CD14-positive monocyte (primary cell): ENCODE results near the gene AIF1. TPM values are rescaled to one million over a fixed set of nuclear protein-coding genes. Genes with fewer than 3 reads are reported as not detected.

ENCODE experiments used
- DNase-seq, 3 donors: peaks; one replicate each; pipeline ENCODE4 v3.0.0-alpha.2; 2011 to 2022
- H2AFZ ChIP-seq: 2 replicates; pipeline ENCODE4 v1.6.0; 2012; ENCODE audit warnings: mild to moderate bottlenecking, low read depth, low read length, inconsistent platforms; ENCODE audit not compliant: insufficient read depth, poor library complexity, severe bottlenecking
- H3K27ac ChIP-seq, 2 donors: 1 replicate in 1 of 2; 2 replicates in 1 of 2; pipeline ENCODE4 v1.5.1; 2012 to 2013; ENCODE audit warnings: low read length in 2 of 2, control low read depth in 1 of 2, inconsistent platforms in 1 of 2, low read depth in 1 of 2, mild to moderate bottlenecking in 1 of 2
- H3K27me3 ChIP-seq, 2 donors: one replicate each; pipeline versions ENCODE4 v1.6.0 to v1.6.1; 2011 to 2013; ENCODE audit warnings: low read length in 2 of 2; ENCODE audit not compliant: control insufficient read depth in 2 of 2, insufficient read depth in 2 of 2
- H3K36me3 ChIP-seq, 2 donors: replicated peaks in 1 of 2; 1 replicate in 1 of 2; 2 replicates in 1 of 2; pipeline versions ENCODE4 v1.5.1 to v1.6.1; 2012 to 2013; ENCODE audit warnings: low read length in 2 of 2, control low read depth in 1 of 2, inconsistent platforms in 1 of 2, mild to moderate bottlenecking in 1 of 2; ENCODE audit not compliant: insufficient read depth in 2 of 2, control insufficient read depth in 1 of 2
- H3K4me1 ChIP-seq, 2 donors: 1 replicate in 1 of 2; 2 replicates in 1 of 2; pipeline versions ENCODE4 v1.5.1 to v1.6.1; 2012 to 2013; ENCODE audit warnings: low read length in 2 of 2, control low read depth in 1 of 2, inconsistent platforms in 1 of 2, mild to moderate bottlenecking in 1 of 2, moderate library complexity in 1 of 2; ENCODE audit not compliant: insufficient read depth in 2 of 2, control insufficient read depth in 1 of 2
- H3K4me2 ChIP-seq: replicated peaks from 2 replicates; pipeline ENCODE3; 2012; ENCODE audit warnings: low read length, moderate library complexity, mild to moderate bottlenecking; ENCODE audit not compliant: poor library complexity, severe bottlenecking; ENCODE audit errors: extremely low read depth
- H3K4me3 ChIP-seq, 3 experiments: fragments of 200-600 bp in 1 of 3; sonication (generic) in 1 of 3; replicated peaks in 1 of 3; 1 replicate in 2 of 3; 2 replicates in 1 of 3; pipeline ENCODE4 v1.5.1; 2011 to 2013; ENCODE audit warnings: low read length in 3 of 3, mild to moderate bottlenecking in 3 of 3, control low read depth in 2 of 3, low read depth in 2 of 3, inconsistent platforms in 1 of 3, moderate library complexity in 1 of 3
- H3K79me2 ChIP-seq: 2 replicates; pipeline ENCODE4 v1.6.0; 2012; ENCODE audit warnings: mild to moderate bottlenecking, control low read depth, inconsistent platforms, low read length, moderate library complexity; ENCODE audit not compliant: insufficient read depth
- H3K9ac ChIP-seq: 2 replicates; pipeline ENCODE4 v1.6.0; 2017; ENCODE audit warnings: low read length, mild to moderate bottlenecking; ENCODE audit not compliant: insufficient read depth, poor library complexity, severe bottlenecking
- H3K9me3 ChIP-seq, 2 donors: replicated peaks in 1 of 2; 1 replicate in 1 of 2; 2 replicates in 1 of 2; pipeline versions ENCODE4 v1.5.1 to v1.6.1; 2012 to 2013; ENCODE audit warnings: low read length in 2 of 2, control low read depth in 1 of 2; ENCODE audit not compliant: control insufficient read depth in 1 of 2, insufficient read depth in 1 of 2
- H4K20me1 ChIP-seq: 2 replicates; pipeline ENCODE4 v1.6.0; 2012; ENCODE audit warnings: mild to moderate bottlenecking, low read length, control low read depth, moderate library complexity; ENCODE audit not compliant: insufficient read depth
- H3K27ac Mint-ChIP-seq, 7 donors: one replicate each; pipeline ENCODE4 v1.8.0; 2020; ENCODE audit warnings: mild to moderate bottlenecking in 7 of 7, mixed read lengths in 7 of 7, moderate library complexity in 6 of 7, inconsistent platforms in 2 of 7
- H3K27me3 Mint-ChIP-seq, 3 donors: one replicate each; pipeline ENCODE4 v1.8.0; 2021 to 2022; ENCODE audit warnings: low read depth in 3 of 3, mild to moderate bottlenecking in 3 of 3, mixed read lengths in 3 of 3, moderate library complexity in 3 of 3, inconsistent platforms in 1 of 3
- H3K36me3 Mint-ChIP-seq, 2 donors: one replicate each; pipeline ENCODE4 v1.8.0; 2020; ENCODE audit warnings: mixed read lengths in 2 of 2, inconsistent platforms in 1 of 2, mild to moderate bottlenecking in 1 of 2
- H3K4me1 Mint-ChIP-seq: one replicate; pipeline ENCODE4 v1.8.0; 2020; ENCODE audit warnings: mild to moderate bottlenecking, mixed read lengths
- H3K4me3 Mint-ChIP-seq, 2 donors: one replicate each; pipeline ENCODE4 v1.8.0; 2020; ENCODE audit warnings: mild to moderate bottlenecking in 2 of 2, mixed read lengths in 2 of 2, moderate library complexity in 1 of 2
- H3K9me3 Mint-ChIP-seq, 7 donors: one replicate each; pipeline ENCODE4 v1.8.0; 2020 to 2022; ENCODE audit warnings: mixed read lengths in 7 of 7, mild to moderate bottlenecking in 6 of 7, moderate library complexity in 6 of 7, inconsistent platforms in 2 of 7
- CTCF ChIP-seq: fragments of 200-600 bp; IDR thresholded peaks from one replicate; pipeline ENCODE4 v1.8.0; 2022; ENCODE audit warnings: antibody characterized with exemption, mild to moderate bottlenecking
- WGBS: methylation state at CpG from one replicate; pipeline ENCODE4 v1.1.5; 2013; ENCODE audit warnings: missing lambda C conversion rate; ENCODE audit not compliant: insufficient coverage; 5-methylcytosine and 5-hydroxymethylcytosine counted together
- intact Hi-C, 2 donors: fragments of 100-400 bp; cut with micrococcal nuclease; formaldehyde crosslinking; loops; one replicate each; pipeline versions ENCODE4 v1.15.0 to v1.15.1; 2023
- polyA plus RNA-seq, 3 donors: library from polyadenylated mRNA; depleted of rRNA in 1 of 3; unstranded in 2 of 3; stranded (reverse) in 1 of 3; fragments of 300-500 nt in 2 of 3; fragments of >200 nt in 1 of 3; fragmentation: Illumina TruSeq in 2 of 3; gene quantifications; 1 replicate in 2 of 3; 2 replicates in 1 of 3; pipeline ENCODE4 v1.2.3, GENCODE V29; 2012 to 2021

The AIF1 gene
- polyA plus RNA-seq, 3 donors, result 952 to 2,310 (median 2,275) TPM

DNA sequence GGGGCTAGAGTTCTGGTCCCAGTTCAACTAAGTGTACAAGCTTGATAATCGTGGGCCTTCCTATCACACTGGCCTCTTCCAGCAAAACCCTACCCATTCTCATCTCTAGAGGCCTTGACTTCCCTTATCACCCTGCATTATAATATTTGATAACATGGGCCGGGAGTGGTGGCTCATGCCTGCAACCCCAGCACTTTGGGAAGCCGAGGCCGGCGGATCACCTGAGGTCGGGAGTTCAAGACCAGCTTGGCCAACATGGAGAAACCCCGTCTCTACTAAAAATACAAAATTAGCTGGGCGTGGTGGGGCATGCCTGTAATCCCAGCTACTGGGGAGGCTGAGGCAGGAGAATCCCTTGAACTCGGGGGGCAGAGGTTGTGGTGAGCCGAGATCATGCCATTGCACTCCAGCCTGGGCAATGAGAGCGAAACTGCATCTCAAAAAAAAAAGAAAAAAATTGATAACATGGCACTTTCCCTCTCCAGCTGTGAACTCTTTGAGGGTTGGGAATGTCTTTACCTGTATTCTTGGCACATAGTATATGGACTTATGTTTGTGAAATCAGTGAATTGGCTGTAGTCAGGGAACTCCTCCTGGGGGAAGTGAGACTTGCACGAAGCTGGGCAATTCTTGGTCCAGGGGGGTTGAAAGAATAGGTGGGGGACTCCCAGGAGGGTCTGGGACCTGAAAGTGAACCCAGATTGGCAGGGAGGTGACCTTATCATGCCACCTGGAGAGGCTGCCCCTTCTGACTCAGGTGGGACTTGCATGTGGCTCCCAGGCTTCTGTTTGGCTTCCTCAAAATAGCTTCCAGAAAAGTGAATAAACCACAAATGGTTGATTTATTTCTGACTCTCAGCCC lies 46.5 kb downstream of the AIF1 start:
- Histone ChIP-seq H3K9ac (peak overlapping the region; percentile 77), H3K4me3 (peak overlapping the region in 1 of 3 experiments; percentile 89), H4K20me1 (peaks cover 26% of the 10 kb centered on the region), H3K4me1 (peaks cover 61 to 87% of the 10 kb centered on the region in 2 donors), H3K36me3 (peaks cover 15 to 42% of the 10 kb centered on the region in 2 donors), H3K9me3 (no peaks in the 10 kb centered on the region), H3K27me3 (no peaks in the 10 kb centered on the region), H3K4me2 (peak overlapping the region; percentile 87), H2AFZ (peak overlapping the region; percentile 78), H3K79me2 (peaks cover 79% of the 10 kb centered on the region), H3K27ac (peak overlapping the region; percentile 52 to 80)
- Mint-ChIP-seq H3K9me3 (peaks cover 0 to 2% (median 0%) of the 10 kb centered on the region in 7 donors), H3K36me3 (peaks cover 34 to 58% of the 10 kb centered on the region in 2 donors), H3K4me3 (peak overlapping the region; percentile 93 to 97), H3K27me3 (peaks cover 0 to 1% (median 0%) of the 10 kb centered on the region in 3 donors), H3K4me1 (peaks cover 73% of the 10 kb centered on the region), H3K27ac (peak overlapping the region; percentile 86 to 95 (median 93))
- no peak for TF ChIP-seq CTCF
- WGBS, result 74% methylated on average over 3 of the region's 12 CpGs
- intact Hi-C loops, result loop anchor here in 1 of 2 donors (5.0 kb wide), 1 partner anchor 114 kb away; the partner anchor contains the start of genes ATP6V1G2 and NFKBIL1
- no peak for DNase-seq

DNA sequence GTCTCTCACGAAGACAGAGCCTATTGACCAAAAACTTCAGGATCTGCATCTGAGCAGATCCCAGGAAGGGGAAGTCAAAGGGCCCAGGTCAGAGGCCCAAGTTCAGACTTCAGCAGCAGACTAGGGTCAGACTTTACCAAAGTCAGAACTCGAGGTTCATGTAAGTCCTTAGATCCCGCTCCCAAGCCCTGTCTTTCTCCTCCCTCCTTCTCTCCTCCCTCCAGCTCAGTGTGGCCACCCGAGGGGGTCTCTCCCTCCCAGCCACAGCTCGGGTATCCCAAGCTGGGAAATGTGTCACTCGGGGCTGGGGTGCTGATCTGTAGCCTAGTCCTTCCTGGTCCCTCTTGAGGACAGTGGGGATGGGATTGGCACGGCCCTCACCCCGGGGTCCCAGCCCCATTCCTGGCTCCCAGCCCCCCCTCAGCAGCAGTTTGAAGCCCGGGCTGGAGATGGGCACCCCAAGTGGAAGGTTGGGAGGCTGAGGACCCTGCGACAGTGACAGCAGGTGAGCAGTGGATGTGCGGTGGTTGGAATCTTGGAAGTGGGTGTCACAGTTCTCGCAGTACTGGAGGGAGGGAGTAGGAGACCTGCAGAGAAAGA lies 47.2 kb downstream of the AIF1 start:
- H3K4me1 ChIP-seq, result peaks cover 66 to 93% of the 10 kb centered on the region in 2 donors
- Mint-ChIP-seq H3K4me1 (peaks cover 76% of the 10 kb centered on the region), H3K9me3 (peaks cover 0 to 2% (median 0%) of the 10 kb centered on the region in 7 donors), H3K27ac (peak overlapping the region; percentile 50 to 95 (median 82)), H3K4me3 (no peak overlapping the region), H3K27me3 (peaks cover 0 to 1% (median 0%) of the 10 kb centered on the region in 3 donors), H3K36me3 (peaks cover 34 to 57% of the 10 kb centered on the region in 2 donors)
- H2AFZ ChIP-seq, result no peak overlapping the region
- H3K27me3 ChIP-seq, result no peaks in the 10 kb centered on the region
- WGBS, result 80% methylated on average over 5 of the region's 12 CpGs
- no peak overlapping the region for H3K4me2 ChIP-seq
- TF ChIP-seq CTCF, result no peak
- peak overlapping the region; percentile 4 to 28 for H3K27ac ChIP-seq
- H3K9me3 ChIP-seq, result no peaks in the 10 kb centered on the region
- no peak overlapping the region for H3K9ac ChIP-seq
- H3K36me3 ChIP-seq, result peaks cover 16 to 40% of the 10 kb centered on the region in 2 donors
- intact Hi-C loops, result loop anchor here in 1 of 2 donors (5.0 kb wide), 1 partner anchor 115 kb away; the partner anchor contains the start of genes ATP6V1G2 and NFKBIL1
- peaks cover 81% of the 10 kb centered on the region for H3K79me2 ChIP-seq
- DNase-seq, result no peak
- H3K4me3 ChIP-seq, result no peak overlapping the region
- H4K20me1 ChIP-seq, result peaks cover 26% of the 10 kb centered on the region
